ENCODE measurements around the gene FRMPD3.

Gene FRMPD3

DNA sequence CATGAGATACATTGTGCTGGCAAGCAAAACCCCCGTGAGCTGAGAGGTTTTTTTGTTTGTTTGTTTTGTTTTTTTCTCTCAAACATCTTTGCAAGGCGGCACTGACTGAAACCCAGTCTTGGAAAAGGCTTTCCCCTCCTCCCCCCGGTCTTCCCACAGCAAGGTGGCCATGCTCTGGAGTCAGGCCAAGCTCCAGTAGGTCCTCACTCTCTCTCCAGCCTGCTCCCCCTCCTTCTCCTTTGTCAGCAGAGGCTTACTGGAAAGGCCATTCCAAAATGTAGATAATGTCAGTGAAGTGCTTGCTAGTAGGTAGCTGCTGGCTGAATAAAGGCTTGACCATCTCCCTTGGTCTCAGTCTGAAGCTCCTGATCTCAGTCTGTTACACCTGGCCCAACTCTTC, 32.6 kb downstream of the FRMPD3 start:
- no peak for DNase-seq

DNA sequence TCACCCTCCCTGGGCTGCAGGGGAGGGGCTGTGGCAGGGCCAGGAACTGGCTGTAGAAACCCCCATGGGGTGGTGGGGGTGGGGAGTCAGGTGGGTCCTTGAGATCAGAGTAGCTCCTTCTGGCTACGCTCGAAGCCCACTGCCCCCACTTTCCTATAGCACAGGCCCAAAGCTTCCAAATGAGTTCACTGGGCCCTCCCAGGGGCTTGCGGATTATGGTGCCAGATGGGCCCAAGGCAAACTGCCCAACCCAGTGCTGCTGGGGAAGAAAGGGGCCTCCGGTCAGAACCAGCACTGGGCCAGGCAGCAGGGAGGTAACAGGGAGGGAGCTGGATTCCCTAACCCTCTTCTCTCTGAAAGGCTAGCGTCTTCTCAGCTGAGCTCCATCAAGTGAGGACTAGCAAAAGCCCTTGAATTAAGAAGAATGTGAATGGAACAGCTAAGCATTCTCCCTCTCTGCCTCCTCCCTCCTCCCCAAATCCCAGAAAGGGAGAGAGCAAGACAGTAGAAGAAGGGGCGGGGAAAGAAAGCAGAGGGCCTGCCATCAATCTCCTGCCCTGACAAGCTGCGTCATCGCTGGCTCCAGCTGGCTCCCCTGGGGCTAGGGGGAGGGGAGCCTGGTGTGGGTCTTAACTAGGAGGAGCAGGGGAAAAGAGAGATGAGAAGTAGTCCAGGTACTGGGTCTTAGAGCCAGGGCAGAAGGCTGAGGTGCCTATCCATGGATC, 34.7 kb downstream of the FRMPD3 start:
- no peak for DNase-seq

DNA sequence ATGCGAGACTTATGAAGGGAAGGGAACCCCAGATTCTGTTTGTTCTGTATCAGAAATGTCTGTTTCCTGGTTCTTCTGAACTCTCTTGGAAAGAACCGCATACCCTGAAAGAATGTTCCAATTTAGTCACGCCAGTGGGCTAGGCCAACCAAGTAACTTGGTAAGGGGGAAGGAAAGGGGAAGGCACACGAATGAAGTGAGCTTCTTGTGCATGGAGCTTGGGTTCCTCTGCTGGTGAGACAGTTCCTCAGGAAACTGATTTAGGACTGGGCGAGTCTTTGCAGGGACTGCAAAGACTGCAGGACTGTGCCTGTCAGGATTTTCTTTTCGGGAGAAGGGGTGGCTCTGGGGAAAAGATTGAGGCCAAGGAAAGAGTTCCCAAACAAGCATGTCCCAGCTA, 35.6 kb downstream of the FRMPD3 start:
- DNase-seq: no peak

DNA sequence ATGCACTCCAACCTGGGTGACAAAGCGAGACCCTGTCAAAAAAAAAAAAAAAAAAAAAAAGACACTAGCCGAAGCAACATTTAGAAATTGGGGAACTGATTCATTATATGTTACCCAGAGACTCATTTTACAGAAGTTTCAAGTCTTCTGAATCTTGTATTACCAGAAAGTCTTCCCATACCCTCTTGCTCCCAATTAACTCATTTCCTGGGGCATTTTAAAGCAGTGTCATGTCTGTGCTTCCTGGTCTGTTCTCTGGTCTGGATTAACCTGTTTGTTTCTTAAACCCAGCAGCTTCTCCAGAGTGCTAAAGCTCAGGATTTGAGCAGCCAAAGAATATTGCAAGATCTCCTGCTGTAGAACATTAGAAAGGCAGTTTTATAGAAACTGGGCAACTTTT, 43.7 kb downstream of the FRMPD3 start:
- DNase-seq: no peak

- no peak for DNase-seq
Measured at GRCh38 chrX:107496786-107497185, 47.3 kb downstream of the FRMPD3 start.

All from stimulated activated CD4-positive, alpha-beta T cell treated with anti-CD3 and anti-CD28 coated beads, Interleukin-15, amount 100 ng/mL, for 24 hours (primary cell).